Esophagus muscularis mucosa (tissue), 3 donors: ENCODE measurements around the gene SPTBN4.
"Not testable (repeated sequence)": the region's sequence is repeated elsewhere in the genome, so short reads cannot be mapped to it uniquely, and the experiment has no call there.

Experiments used
- CTCF ChIP-seq, 3 experiments: fragments of 200-600 bp in 2 of 3; fragments of 450-650 bp in 1 of 3; sonication (generic) in 2 of 3; IDR thresholded peaks; one replicate each; pipeline ENCODE4 v1.5.1; 2017 to 2019; ENCODE audit warnings: antibody characterized with exemption in 3 of 3, mild to moderate bottlenecking in 2 of 3, moderate library complexity in 1 of 3
- POLR2AphosphoS5 ChIP-seq, 2 donors: sonication (generic); formaldehyde crosslinking; IDR thresholded peaks; one replicate each; pipeline ENCODE4 v1.6.1; 2017; ENCODE audit warnings: antibody characterized with exemption in 2 of 2

- TF ChIP-seq POLR2AphosphoS5, CTCF (IDR thresholded peaks at IDR 0.05): not testable (repeated sequence)
Measured at GRCh38 chr19:40500678-40501530, 34.1 kb downstream of the SPTBN4 start.
